H9 (cell line): ENCODE data around the gene MRO. TPM values are rescaled to one million over a fixed set of nuclear protein-coding genes. Genes with fewer than 3 reads are reported as not detected.
"Not testable (repeated sequence)": the region's sequence is repeated elsewhere in the genome, so short reads cannot be mapped to it uniquely, and the experiment has no call there.

Source experiments
- DNase-seq: peaks from one replicate; pipeline ENCODE4 v3.0.0-alpha.2; 2017
- H2AFZ ChIP-seq: one replicate; pipeline ENCODE4 v1.6.1; 2013; ENCODE audit warnings: mild to moderate bottlenecking, low read length, control low read depth, moderate library complexity
- H2AK5ac ChIP-seq: 2 replicates; pipeline ENCODE4 v1.6.1; 2013; ENCODE audit warnings: low read length, control low read depth, mixed read lengths; ENCODE audit not compliant: insufficient read length
- H2BK120ac ChIP-seq: one replicate; pipeline ENCODE4 v1.6.1; 2013; ENCODE audit warnings: low read depth, mild to moderate bottlenecking, low read length, control low read depth, inconsistent platforms; ENCODE audit not compliant: poor library complexity, severe bottlenecking
- H2BK12ac ChIP-seq: 2 replicates; pipeline ENCODE4 v1.6.1; 2013; ENCODE audit warnings: low read length, control low read depth, mixed read lengths, low read depth; ENCODE audit not compliant: insufficient read length
- H2BK15ac ChIP-seq: 2 replicates; pipeline ENCODE4 v1.6.1; 2013; ENCODE audit warnings: low read depth, low read length, control low read depth
- H2BK20ac ChIP-seq: one replicate; pipeline ENCODE4 v1.6.1; 2013; ENCODE audit warnings: low read depth, mild to moderate bottlenecking, low read length, control low read depth, inconsistent platforms; ENCODE audit not compliant: poor library complexity, severe bottlenecking
- H2BK5ac ChIP-seq: 2 replicates; pipeline ENCODE4 v1.6.1; 2013; ENCODE audit warnings: low read length, control low read depth, mixed read lengths; ENCODE audit not compliant: insufficient read length
- H3K14ac ChIP-seq: 2 replicates; pipeline ENCODE4 v1.6.1; 2013; ENCODE audit warnings: low read length, control low read depth; ENCODE audit not compliant: insufficient read depth
- H3K18ac ChIP-seq: 2 replicates; pipeline ENCODE4 v1.6.1; 2013; ENCODE audit warnings: low read depth, mild to moderate bottlenecking, mixed read lengths, low read length, control low read depth; ENCODE audit not compliant: insufficient read length
- H3K23ac ChIP-seq: 2 replicates; pipeline ENCODE4 v1.6.1; 2013; ENCODE audit warnings: low read length, control low read depth, mixed read lengths, low read depth; ENCODE audit not compliant: insufficient read length
- H3K23me2 ChIP-seq: 2 replicates; pipeline ENCODE4 v1.6.1; 2013; ENCODE audit warnings: low read depth, mild to moderate bottlenecking, mixed read lengths, low read length, control low read depth; ENCODE audit not compliant: insufficient read length, poor library complexity, severe bottlenecking
- H3K27ac ChIP-seq: 2 replicates; pipeline ENCODE4 v1.5.1; 2013; ENCODE audit warnings: low read length, control low read depth, mixed read lengths, low read depth; ENCODE audit not compliant: insufficient read length
- H3K27me3 ChIP-seq: 2 replicates; pipeline ENCODE4 v1.6.1; 2013; ENCODE audit warnings: low read length, control low read depth, inconsistent platforms; ENCODE audit not compliant: insufficient read depth
- H3K4ac ChIP-seq: 2 replicates; pipeline ENCODE4 v1.6.1; 2013; ENCODE audit warnings: low read depth, mild to moderate bottlenecking, control low read depth, inconsistent platforms, low read length, moderate library complexity
- H3K4me1 ChIP-seq: 2 replicates; pipeline ENCODE4 v1.6.1; 2013; ENCODE audit warnings: low read length, control low read depth, inconsistent platforms; ENCODE audit not compliant: insufficient read depth
- H3K4me2 ChIP-seq: 2 replicates; pipeline ENCODE4 v1.6.1; 2013; ENCODE audit warnings: low read length, control low read depth, mixed read lengths; ENCODE audit not compliant: insufficient read length, insufficient read depth
- H3K56ac ChIP-seq: 2 replicates; pipeline ENCODE4 v1.6.1; 2013; ENCODE audit warnings: low read depth, mild to moderate bottlenecking, mixed read lengths, low read length, control low read depth; ENCODE audit not compliant: insufficient read length
- H3K79me1 ChIP-seq: 2 replicates; pipeline ENCODE4 v1.6.1; 2013; ENCODE audit warnings: low read depth, mild to moderate bottlenecking, moderate library complexity, low read length, control low read depth, inconsistent platforms; ENCODE audit not compliant: insufficient read depth, poor library complexity, severe bottlenecking
- H3K79me2 ChIP-seq: 2 replicates; pipeline ENCODE4 v1.6.1; 2013; ENCODE audit warnings: low read length, control low read depth, inconsistent platforms; ENCODE audit not compliant: insufficient read depth
- H3K9ac ChIP-seq: 2 replicates; pipeline ENCODE4 v1.6.1; 2013; ENCODE audit warnings: low read length, control low read depth, mixed read lengths; ENCODE audit not compliant: insufficient read length; ENCODE audit errors: extremely low read depth
- H3K9me3 ChIP-seq: one replicate; pipeline ENCODE4 v1.6.1; 2013; ENCODE audit warnings: low read depth, low read length, inconsistent platforms; ENCODE audit not compliant: control insufficient read depth
- H3T11ph ChIP-seq: one replicate; pipeline ENCODE4 v1.6.1; 2013; ENCODE audit warnings: mild to moderate bottlenecking, low read length, control low read depth, inconsistent platforms
- H4K20me1 ChIP-seq: one replicate; pipeline ENCODE4 v1.6.1; 2013; ENCODE audit not compliant: control insufficient read depth, insufficient read length, insufficient read depth
- H4K5ac ChIP-seq: 2 replicates; pipeline ENCODE4 v1.6.1; 2013; ENCODE audit warnings: low read depth, mild to moderate bottlenecking, mixed read lengths, low read length, control low read depth; ENCODE audit not compliant: insufficient read length
- H4K8ac ChIP-seq: replicated peaks from 2 replicates; pipeline ENCODE4 v1.6.1; 2013; ENCODE audit warnings: low read length, control low read depth, mixed read lengths, low read depth; ENCODE audit not compliant: insufficient read length
- H4K91ac ChIP-seq: 2 replicates; pipeline ENCODE4 v1.6.1; 2013; ENCODE audit warnings: low read depth, mild to moderate bottlenecking, moderate library complexity, mixed read lengths, low read length, control low read depth; ENCODE audit not compliant: insufficient read length
- H3K27ac Mint-ChIP-seq, 3 experiments: 2 replicates in 2 of 3; 3 replicates in 1 of 3; pipeline ENCODE4 v1.8.0; 2020 to 2021; ENCODE audit warnings: mixed read lengths in 3 of 3, mild to moderate bottlenecking in 1 of 3, moderate library complexity in 1 of 3
- H3K27me3 Mint-ChIP-seq: 2 replicates; pipeline ENCODE4 v1.8.0; 2021; ENCODE audit warnings: low read depth, mild to moderate bottlenecking, moderate library complexity, mixed read lengths
- H3K36me3 Mint-ChIP-seq, 3 experiments: 2 replicates in 2 of 3; 3 replicates in 1 of 3; pipeline ENCODE4 v1.8.0; 2020 to 2021; ENCODE audit warnings: low read depth in 3 of 3, mixed read lengths in 3 of 3; ENCODE audit not compliant: insufficient read depth in 1 of 3
- H3K4me1 Mint-ChIP-seq, 2 experiments: 2 replicates each; pipeline ENCODE4 v1.8.0; 2020; ENCODE audit warnings: mixed read lengths in 2 of 2
- H3K4me3 Mint-ChIP-seq, 2 experiments: 2 replicates in 1 of 2; 3 replicates in 1 of 2; pipeline ENCODE4 v1.8.0; 2020 to 2021; ENCODE audit warnings: mild to moderate bottlenecking in 2 of 2, mixed read lengths in 2 of 2, moderate library complexity in 1 of 2
- H3K9me3 Mint-ChIP-seq, 2 experiments: 2 replicates in 1 of 2; 3 replicates in 1 of 2; pipeline ENCODE4 v1.8.0; 2020; ENCODE audit warnings: mild to moderate bottlenecking in 2 of 2, mixed read lengths in 2 of 2, moderate library complexity in 1 of 2
- WGBS: extraction: QIAGEN DNeasy Blood & Tissue Kit; methylation state at CpG from one replicate; pipeline ENCODE4 v1.1.7; 2013; ENCODE audit warnings: missing lambda C conversion rate, low lambda C conversion rate, mixed read lengths; ENCODE audit not compliant: insufficient read length; ENCODE audit errors: extremely low coverage; 5-methylcytosine and 5-hydroxymethylcytosine counted together
- total RNA-seq: library from RNA; stranded (reverse); gene quantifications from 2 replicates; pipeline ENCODE4 v1.2.1, GENCODE V29; 2021
- TF ChIP-seq, protein P1 (sequence below): fragments of 200-600 bp; sonication (generic); conservative IDR thresholded peaks from 3 replicates; pipeline ENCODE4 v1.8.0; 2021; ENCODE audit warnings: antibody characterized with exemption, mild to moderate bottlenecking

Gene MRO
- total RNA-seq, 1 experiment from 2014 or later: 0.57 TPM

DNA sequence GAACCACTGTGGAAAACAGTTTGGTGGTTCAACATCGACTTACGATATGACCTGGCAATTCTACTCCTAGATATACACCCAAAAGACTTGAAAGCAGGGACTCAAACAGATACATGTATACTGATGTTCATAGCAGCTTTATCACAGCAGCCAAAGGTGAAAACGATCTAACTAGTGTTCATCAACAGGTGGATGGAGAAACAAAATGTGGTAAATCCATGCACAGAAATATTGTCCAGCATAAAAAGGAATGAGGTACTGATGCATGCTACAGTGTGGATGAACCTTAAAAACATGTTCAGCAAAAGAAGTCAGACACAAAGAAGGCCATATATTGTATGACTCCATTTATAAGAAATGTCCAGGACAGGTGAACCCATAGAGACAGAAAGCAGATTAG, 36.3 kb downstream of the MRO start:
- DNase-seq: no peak
- peaks cover 18 to 21% of the 10 kb centered on the region in 2 experiments for H3K4me1 Mint-ChIP-seq
- no peaks in the 10 kb centered on the region for H3K9me3 ChIP-seq
- no peak overlapping the region for H2BK20ac ChIP-seq
- H3K36me3 Mint-ChIP-seq: peaks cover 0 to 4% (median 4%) of the 10 kb centered on the region in 3 experiments; a peak in 3 of 7 replicates
- no peak overlapping the region for H3K23ac ChIP-seq
- no peaks in the 10 kb centered on the region; the same call in none of the 2 replicates for H3K4me1 ChIP-seq
- H3K14ac ChIP-seq: no peak overlapping the region
- H2AK5ac ChIP-seq: no peak overlapping the region
- no peaks in the 10 kb centered on the region for H3K23me2 ChIP-seq
- no peaks in the 10 kb centered on the region for H3K27me3 ChIP-seq
- no peak overlapping the region for H3K4ac ChIP-seq
- peaks cover 2% of the 10 kb centered on the region; the same call in 1 of the 2 replicates for H3K27me3 Mint-ChIP-seq
- no peak overlapping the region for H2BK15ac ChIP-seq
- no peak overlapping the region for H3K4me3 Mint-ChIP-seq
- no peak overlapping the region for H3K27ac ChIP-seq
- H3K56ac ChIP-seq: no peak overlapping the region
- no peak overlapping the region for H2BK120ac ChIP-seq
- H4K20me1 ChIP-seq: no peaks in the 10 kb centered on the region
- H2BK5ac ChIP-seq: no peak overlapping the region
- no peak overlapping the region for H3T11ph ChIP-seq
- H2AFZ ChIP-seq: no peak overlapping the region
- no peak overlapping the region for H4K8ac ChIP-seq
- H4K5ac ChIP-seq: no peak overlapping the region
- H3K18ac ChIP-seq: no peak overlapping the region
- H3K9ac ChIP-seq: no peak overlapping the region
- peaks cover 4 to 8% of the 10 kb centered on the region in 2 experiments; a peak in 4 of 5 replicates for H3K9me3 Mint-ChIP-seq
- no peaks in the 10 kb centered on the region; the same call in 1 of the 2 replicates for H3K79me2 ChIP-seq
- no CpG with 5 or more reads among the region's 3 CpGs for WGBS
- no peak overlapping the region for H3K27ac Mint-ChIP-seq
- H2BK12ac ChIP-seq: no peak overlapping the region
- no peak overlapping the region for H3K4me2 ChIP-seq
- H4K91ac ChIP-seq: no peak overlapping the region
- H3K79me1 ChIP-seq: no peaks in the 10 kb centered on the region
- TF ChIP-seq, protein P1, sequence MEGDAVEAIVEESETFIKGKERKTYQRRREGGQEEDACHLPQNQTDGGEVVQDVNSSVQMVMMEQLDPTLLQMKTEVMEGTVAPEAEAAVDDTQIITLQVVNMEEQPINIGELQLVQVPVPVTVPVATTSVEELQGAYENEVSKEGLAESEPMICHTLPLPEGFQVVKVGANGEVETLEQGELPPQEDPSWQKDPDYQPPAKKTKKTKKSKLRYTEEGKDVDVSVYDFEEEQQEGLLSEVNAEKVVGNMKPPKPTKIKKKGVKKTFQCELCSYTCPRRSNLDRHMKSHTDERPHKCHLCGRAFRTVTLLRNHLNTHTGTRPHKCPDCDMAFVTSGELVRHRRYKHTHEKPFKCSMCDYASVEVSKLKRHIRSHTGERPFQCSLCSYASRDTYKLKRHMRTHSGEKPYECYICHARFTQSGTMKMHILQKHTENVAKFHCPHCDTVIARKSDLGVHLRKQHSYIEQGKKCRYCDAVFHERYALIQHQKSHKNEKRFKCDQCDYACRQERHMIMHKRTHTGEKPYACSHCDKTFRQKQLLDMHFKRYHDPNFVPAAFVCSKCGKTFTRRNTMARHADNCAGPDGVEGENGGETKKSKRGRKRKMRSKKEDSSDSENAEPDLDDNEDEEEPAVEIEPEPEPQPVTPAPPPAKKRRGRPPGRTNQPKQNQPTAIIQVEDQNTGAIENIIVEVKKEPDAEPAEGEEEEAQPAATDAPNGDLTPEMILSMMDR: no peak

DNA sequence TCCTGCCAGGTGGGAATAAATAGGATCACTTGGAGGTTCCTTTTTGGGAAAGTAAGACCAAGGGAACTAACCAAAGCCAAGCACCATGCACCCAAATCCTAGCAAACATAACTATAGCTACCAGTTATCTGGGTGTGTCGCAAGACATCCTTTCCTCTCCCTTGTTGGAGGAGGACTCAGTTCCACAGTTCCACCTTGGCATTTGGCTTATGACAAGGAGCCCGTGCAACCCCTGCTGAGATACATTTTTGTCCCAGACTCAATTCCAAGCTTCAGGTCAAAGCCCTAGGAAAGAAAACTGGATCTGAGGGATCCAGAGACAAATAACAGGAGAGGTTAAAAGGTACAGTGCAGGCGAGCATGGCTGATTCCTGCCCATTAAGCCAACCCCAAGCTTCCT, 40.8 kb downstream of the MRO start:
- not testable (repeated sequence) for H3K9me3 Mint-ChIP-seq, H4K20me1 ChIP-seq, H2BK12ac ChIP-seq, H3K4me1 ChIP-seq, H3K4ac ChIP-seq, H3K27me3 Mint-ChIP-seq, H3K56ac ChIP-seq, H3K9ac ChIP-seq, H3K79me2 ChIP-seq, H3K4me3 Mint-ChIP-seq, H2BK15ac ChIP-seq, H3K27ac Mint-ChIP-seq, H3K9me3 ChIP-seq, H2BK20ac ChIP-seq, DNase-seq, H3T11ph ChIP-seq, H2AFZ ChIP-seq, H2AK5ac ChIP-seq, H2BK120ac ChIP-seq, H4K5ac ChIP-seq, H4K8ac ChIP-seq, H3K18ac ChIP-seq, H3K79me1 ChIP-seq, H3K23me2 ChIP-seq, H3K14ac ChIP-seq, H3K27ac ChIP-seq, H3K23ac ChIP-seq, H3K4me2 ChIP-seq, H3K36me3 Mint-ChIP-seq, H3K27me3 ChIP-seq, H4K91ac ChIP-seq, H2BK5ac ChIP-seq
- peaks cover 18 to 20% of the 10 kb centered on the region in 2 experiments for H3K4me1 Mint-ChIP-seq
- WGBS: no CpG with 5 or more reads among the region's 3 CpGs
